K562 (cell line): ENCODE measurements around the gene PHACTR2. TPM values are rescaled to one million over a fixed set of nuclear protein-coding genes. Genes with fewer than 3 reads are reported as not detected.

Source experiments
- ATAC-seq: fragments of 200-7000 bp; cut with Tn5 transposase; 3 replicates; pipeline ENCODE4 v1.9.1; 2020; ENCODE audit warnings: moderate library complexity
- BruUV-seq: library from RNA; stranded (reverse); fragments of 400-500 nt; replicated peaks from 2 replicates; lab custom pipeline; 2021; lab: Mats Ljungman, UMichigan
- CTCF ChIA-PET: fragments of 300-600 bp; formaldehyde crosslinking; extraction: SDS; loops from one replicate; lab custom pipeline; 2021; ENCODE audit warnings: low intra/inter-chr PET ratio; lab: Yijun Ruan, JAX
- POLR2A ChIA-PET: fragments of 300-600, 350-650 bp; sonication (Branson Sonifier 250); formaldehyde crosslinking; extraction: SDS; loops from one replicate; lab custom pipeline; 2021; ENCODE audit warnings: antibody characterized with exemption, inconsistent platforms; lab: Yijun Ruan, JAX
- DNase-seq, 4 experiments: peaks; one replicate each; pipeline versions ENCODE4 v3.0.0 to v3.0.0-alpha.2; 2011 to 2018; ENCODE audit warnings: low spot score in 3 of 4, mixed read lengths in 3 of 4; ENCODE audit errors: extremely low read depth in 1 of 4
- FAIRE-seq: peaks from 2 replicates; lab custom pipeline; 2011; peaks lifted over from hg19 to GRCh38; lab: Jason Lieb, UNC
- H2AFZ ChIP-seq: 2 replicates; pipeline ENCODE4 v1.6.0; 2011; ENCODE audit warnings: low read depth, low read length, control low read depth, inconsistent platforms
- H3K27ac ChIP-seq: fragments of 200-600 bp; 3 replicates; pipeline ENCODE4 v1.8.0; 2011; ENCODE audit warnings: low read depth, mild to moderate bottlenecking, control low read depth, inconsistent platforms, low read length, moderate library complexity, mixed read lengths; ENCODE audit errors: extremely low read depth
- H3K27me3 ChIP-seq, 2 experiments: fragments of 300-600 bp in 1 of 2; 2 replicates in 1 of 2; 3 replicates in 1 of 2; pipeline versions ENCODE4 v1.6.0 to v1.8.0; 2011; ENCODE audit warnings: inconsistent platforms in 2 of 2, low read length in 2 of 2, mild to moderate bottlenecking in 1 of 2, mixed read lengths in 1 of 2, moderate library complexity in 1 of 2; ENCODE audit not compliant: control insufficient read depth in 2 of 2, insufficient read depth in 2 of 2
- H3K36me3 ChIP-seq: fragments of 300-600 bp; 3 replicates; pipeline ENCODE4 v1.8.0; 2011; ENCODE audit warnings: mild to moderate bottlenecking, low read length, inconsistent platforms; ENCODE audit not compliant: control insufficient read depth, insufficient read depth
- H3K4me1 ChIP-seq, 2 experiments: fragments of 200-600 bp in 1 of 2; replicated peaks in 1 of 2; 2 replicates in 1 of 2; 3 replicates in 1 of 2; pipeline versions ENCODE4 v1.5.1 to v1.8.0; 2011; ENCODE audit warnings: inconsistent platforms in 2 of 2, low read length in 2 of 2, mild to moderate bottlenecking in 1 of 2, mixed read lengths in 1 of 2, moderate library complexity in 1 of 2; ENCODE audit not compliant: control insufficient read depth in 2 of 2, insufficient read depth in 2 of 2
- H3K4me2 ChIP-seq: 2 replicates; pipeline ENCODE4 v1.6.1; 2011; ENCODE audit warnings: low read length, control low read depth, inconsistent platforms, mixed read lengths; ENCODE audit not compliant: insufficient read depth
- H3K4me3 ChIP-seq: fragments of 200-600 bp; sonication (generic), shearing (Covaris generic); 2 replicates; pipeline ENCODE4 v1.5.1; 2016; ENCODE audit warnings: control low read depth, inconsistent platforms
- H3K79me2 ChIP-seq: fragments of 200-600 bp; 3 replicates; pipeline ENCODE4 v1.8.0; 2011; ENCODE audit warnings: low read length, inconsistent platforms; ENCODE audit not compliant: control insufficient read depth, insufficient read depth
- H3K9ac ChIP-seq, 2 experiments: 2 replicates each; pipeline versions ENCODE4 v1.6.0 to v1.6.1; 2011; ENCODE audit warnings: low read depth in 2 of 2, low read length in 2 of 2, control low read depth in 1 of 2, inconsistent platforms in 1 of 2, mild to moderate bottlenecking in 1 of 2, mixed read lengths in 1 of 2; ENCODE audit not compliant: insufficient read depth in 1 of 2
- H3K9me1 ChIP-seq: one replicate; pipeline ENCODE4 v1.6.0; 2011; ENCODE audit warnings: inconsistent platforms, mild to moderate bottlenecking, low read length, moderate library complexity; ENCODE audit not compliant: control insufficient read depth, insufficient read depth
- H3K9me3 ChIP-seq: replicated peaks from 2 replicates; pipeline ENCODE4 v1.5.1; 2011; ENCODE audit warnings: low read depth, low read length, inconsistent platforms; ENCODE audit not compliant: control insufficient read depth, insufficient read depth
- H4K20me1 ChIP-seq: replicated peaks from 2 replicates; pipeline ENCODE4 v1.6.1; 2011; ENCODE audit warnings: low read length, inconsistent platforms, mixed read lengths; ENCODE audit not compliant: control insufficient read depth, insufficient read depth
- BCLAF1 ChIP-seq, 2 experiments: fragments of 450-650 bp in 1 of 2; IDR thresholded peaks; 2 replicates each; pipeline ENCODE4 v1.6.1; 2011 to 2017; ENCODE audit warnings: low read depth in 2 of 2, antibody characterized with exemption in 1 of 2, borderline replicate concordance in 1 of 2, low read length in 1 of 2, mild to moderate bottlenecking in 1 of 2, mixed read lengths in 1 of 2; ENCODE audit not compliant: control insufficient read depth in 1 of 2
- BRF1 ChIP-seq: IDR thresholded peaks from 3 replicates; pipeline ENCODE4 v1.6.1; 2011; ENCODE audit warnings: borderline replicate concordance, mild to moderate bottlenecking; ENCODE audit not compliant: insufficient read length; ENCODE audit errors: extremely low read depth
- DEAF1 ChIP-seq: fragments of 450-650 bp; formaldehyde crosslinking; IDR thresholded peaks from 2 replicates; pipeline ENCODE4 v1.4.0; 2020; ENCODE audit warnings: mild to moderate bottlenecking, moderate library complexity
- DLX4 ChIP-seq: fragments of 250-450 bp; sonication (Bioruptor Pico); IDR thresholded peaks from 2 replicates; pipeline ENCODE4 v1.6.1; 2021; ENCODE audit warnings: mild to moderate bottlenecking
- IRF2 ChIP-seq: sonication (generic); formaldehyde crosslinking; IDR thresholded peaks from 2 replicates; pipeline ENCODE4 v1.8.1; 2022; ENCODE audit warnings: mild to moderate bottlenecking, missing genetic modification reagents
- KAT2B ChIP-seq: IDR thresholded peaks from one replicate; pipeline ENCODE4 v1.6.1; 2012; ENCODE audit warnings: low read depth, mild to moderate bottlenecking, control low read depth, inconsistent platforms, low read length, moderate library complexity
- NCOA2 ChIP-seq, 2 experiments: fragments of 450-650 bp; IDR thresholded peaks; 2 replicates each; pipeline ENCODE4 v1.6.1; 2018; ENCODE audit warnings: mild to moderate bottlenecking in 2 of 2, moderate library complexity in 1 of 2; ENCODE audit not compliant: partially characterized antibody in 2 of 2
- PYGO2 ChIP-seq: fragments of 450-650 bp; IDR thresholded peaks from 2 replicates; pipeline ENCODE4 v1.6.1; 2016; ENCODE audit warnings: mild to moderate bottlenecking, missing genetic modification characterization, moderate library complexity, missing compliant biosample characterization
- RBM17 ChIP-seq: fragments of 200-400 bp; formaldehyde crosslinking; IDR thresholded peaks from 2 replicates; pipeline ENCODE4 v1.6.1; 2017; ENCODE audit warnings: low read depth, mild to moderate bottlenecking, low read length, borderline replicate concordance
- ZFP30 ChIP-seq: fragments of 250-450 bp; sonication (Bioruptor Pico); IDR thresholded peaks from 2 replicates; pipeline ENCODE4 v1.8.0; 2022; ENCODE audit warnings: moderate library complexity, mild to moderate bottlenecking, inconsistent platforms, borderline replicate concordance
- ZFX ChIP-seq: sonication (generic); formaldehyde crosslinking; IDR thresholded peaks from 2 replicates; pipeline ENCODE4 v1.8.0; 2022; ENCODE audit warnings: mild to moderate bottlenecking, missing genetic modification reagents, moderate library complexity
- ZNF134 ChIP-seq: fragments of 250-450 bp; sonication (Bioruptor Pico); conservative IDR thresholded peaks from 2 replicates; pipeline ENCODE4 v1.4.0; 2020
- ZNF224 ChIP-seq: sonication (generic); formaldehyde crosslinking; IDR thresholded peaks from 2 replicates; pipeline ENCODE4 v1.8.0; 2022; ENCODE audit warnings: mild to moderate bottlenecking, missing genetic modification reagents
- ZNF280B ChIP-seq: fragments of 250-450 bp; sonication (Bioruptor Pico); IDR thresholded peaks from 2 replicates; pipeline ENCODE4 v1.5.1; 2021; ENCODE audit warnings: mild to moderate bottlenecking
- WGBS: fragments of 100-300 bp; shearing (Covaris generic); methylation state at CpG from one replicate; pipeline ENCODE4 v1.1.6; 2016; ENCODE audit warnings: low coverage, mixed read lengths; ENCODE audit not compliant: insufficient coverage; ENCODE audit errors: missing lambda C conversion rate; 5-methylcytosine and 5-hydroxymethylcytosine counted together
- in situ Hi-C: fragments of 300-500 bp; cut with MboI; formaldehyde crosslinking; loops from 4 replicates; pipeline ENCODE4 v1.15.0; 2018; ENCODE audit warnings: inconsistent platforms, mixed read lengths
- intact Hi-C: fragments of 100-400 bp; cut with micrococcal nuclease; formaldehyde crosslinking; loops from 2 replicates; pipeline ENCODE4 v1.14.2; 2022
- polyA plus RNA-seq, 8 experiments: library from polyadenylated mRNA; depleted of rRNA in 4 of 8; stranded (reverse) in 5 of 8; unstranded in 3 of 8; fragments of >200 nt; fragmentation: Nextera tagmentation in 2 of 8; fragmentation: Illumina TruSeq in 1 of 8; extraction: Ambion mirVana in 2 of 8; extraction: Trizol in 1 of 8; gene quantifications; 2 replicates each; pipeline versions ENCODE4 v1.2.1 to v1.2.3, GENCODE V29; 2011 to 2014; ENCODE audit warnings: inconsistent platforms in 1 of 8, missing spikeins in 1 of 8
- total RNA-seq, 7 experiments: library from RNA; depleted of rRNA in 6 of 7; stranded (reverse); fragments of >200 nt in 6 of 7; fragmentation: Illumina TruSeq in 2 of 7; extraction: Trizol in 2 of 7; gene quantifications; 2 replicates each; pipeline versions ENCODE4 v1.2.1 to v1.2.3, GENCODE V29; 2011 to 2021; ENCODE audit warnings: low replicate concordance in 1 of 7

The PHACTR2 gene
- total and polyA plus RNA-seq, 9 of the 15 experiments (the other 6 are each of a cell fraction or from before 2014, with no cell fraction given), result 5.3 to 52.5 (median 22.9) TPM

GRCh38 chr6:143655541-143655940 is 22.2 kb upstream of the PHACTR2 start (continued):
- TF ChIP-seq PYGO2 (tag) (no peak), IRF2 (CRISPR knock-in tag) (no peak), ZFP30 (CRISPR knock-in tag) (no peak), ZFX (CRISPR knock-in tag) (no peak), KAT2B (no peak)

- WGBS, result 32% methylated on average over 4 of the region's 4 CpGs
- H3K9ac ChIP-seq, result no peak overlapping the region
- H3K27ac ChIP-seq, result no peak overlapping the region
- 0 out of 2 replicates have a peak overlapping the region, but pooled peaks have one; percentile 4 for H2AFZ ChIP-seq
- no peak for FAIRE-seq
- no peaks in the 10 kb centered on the region for H3K36me3 ChIP-seq
- no peaks in the 10 kb centered on the region for H3K79me2 ChIP-seq
- H3K4me3 ChIP-seq, result no peak overlapping the region
- in situ Hi-C loops (no loop called here), intact Hi-C loops (no loop called here)
- no peaks in the 10 kb centered on the region for H3K9me1 ChIP-seq
- ATAC-seq, result no peak
- ChIA-PET POLR2A (interaction anchor here (0.6 kb wide), 1 partner anchor 9 kb away, joined by 4 read pairs; no protein-coding TSS in a partner anchor), CTCF (no interaction called here)
- no TSS peak for BruUV-seq
- no peaks in the 10 kb centered on the region for H4K20me1 ChIP-seq
- peaks cover 0 to 5% of the 10 kb centered on the region in 2 experiments; a peak in 1 of 5 replicates for H3K27me3 ChIP-seq
- no peak for DNase-seq
- no peaks in the 10 kb centered on the region for H3K4me1 ChIP-seq
- no peaks in the 10 kb centered on the region; the same call in 1 of the 2 replicates for H3K9me3 ChIP-seq
- H3K4me2 ChIP-seq, result no peak overlapping the region
- TF ChIP-seq ZNF280B (CRISPR knock-in tag), result no peak
- TF ChIP-seq BCLAF1 (IDR thresholded peaks at IDR 0.05; ENCODE audit: borderline replicate concordance in 1 of 2, control insufficient read depth in 1 of 2, low read depth in 2 of 2, low read length in 1 of 2), result no peak
- TF ChIP-seq NCOA2 (IDR thresholded peaks at IDR 0.05; ENCODE audit: partially characterized antibody in 2 of 2), result no peak
- TF ChIP-seq DEAF1, result no peak
- no peak for TF ChIP-seq ZNF134 (CRISPR knock-in tag)
- no peak for TF ChIP-seq ZNF224 (CRISPR knock-in tag)
- TF ChIP-seq BRF1, result no peak
- TF ChIP-seq DLX4 (CRISPR knock-in tag), result no peak
- TF ChIP-seq RBM17, result no peak
These were observed 21.7 kb upstream of the PHACTR2 start for GRCh38 chr6:143656026-143656425.
